Measurements from ENCODE around the gene RPL18.
A peak's percentile ranks its signal among the peaks of the same experiment; 100 is the strongest.

RPL18 gene

DNA sequence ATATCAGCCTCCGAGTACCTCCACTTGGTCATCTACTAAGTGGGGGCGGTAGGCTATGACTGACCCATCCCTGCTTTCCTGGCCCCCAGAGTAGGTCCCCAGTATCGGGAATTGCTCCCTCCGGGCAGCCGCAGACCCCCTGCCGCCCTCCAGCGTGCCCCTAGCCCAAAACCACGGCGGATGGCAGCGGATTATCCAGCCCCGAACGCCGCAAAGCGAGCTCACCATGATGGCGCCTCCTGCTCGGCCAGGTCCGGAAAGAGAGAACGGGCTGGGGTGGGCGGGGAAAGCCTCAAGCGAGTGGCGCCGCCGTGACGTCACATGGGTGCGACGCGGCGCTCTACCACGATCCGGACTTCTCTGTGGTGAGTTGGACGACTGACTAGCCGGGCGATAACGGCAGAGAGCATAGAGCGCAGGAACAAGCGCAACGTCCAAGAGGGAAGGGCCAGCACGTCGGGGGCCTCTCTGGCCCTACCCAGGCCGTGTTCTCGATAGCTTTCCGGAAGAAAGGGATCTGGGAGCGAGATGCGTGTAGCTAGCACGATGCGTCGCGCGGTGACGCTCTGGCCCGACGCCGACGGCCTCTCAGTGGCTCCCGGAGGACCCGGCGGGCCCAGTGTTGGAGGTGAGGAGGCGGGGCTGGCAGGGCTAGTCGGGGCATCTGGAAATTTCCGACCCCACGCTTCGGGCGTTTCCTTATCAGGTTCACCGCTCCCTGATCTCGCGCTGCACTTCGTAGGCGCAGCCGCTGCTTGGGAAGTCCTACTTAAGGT lies at the start of gene RPL18, which contains the start of gene SPHK2:
Gene RPL18, minus strand, starts transcription at position 263 of the 776 bp plus-strand sequence. Its CDS starts 35 bp downstream, at position 228.
Gene SPHK2, plus strand, starts transcription at position 591 of the 776 bp plus-strand sequence. CDS start 1,009 bp downstream, outside the sequence.
- Histone ChIP-seq H3K27ac (ENCODE audit: low read depth in 2 of 2, low read length in 2 of 2) (peak within 1 kb of the TSS; percentile 95 to 97), H3K36me3 (ENCODE audit: control insufficient read depth in 2 of 2, insufficient read depth in 2 of 2, low read length in 2 of 2) (peaks cover 25 to 26% of the 10 kb centered on the region in 2 donors), H3K9me3 (ENCODE audit: control insufficient read depth in 2 of 2, low read length in 2 of 2) (no peaks in the 10 kb centered on the region), H3K9ac (ENCODE audit: low read depth in 1 of 2, low read length in 2 of 2) (peak within 1 kb of the TSS; percentile 93 to 99), H3K27me3 (ENCODE audit: control insufficient read depth in 2 of 2, insufficient read depth in 2 of 2, low read length in 2 of 2) (no peaks in the 10 kb centered on the region), H3K4me3 (ENCODE audit: low read length in 2 of 2) (peak within 1 kb of the TSS; percentile 90 to 98), H3K4me1 (ENCODE audit: control insufficient read depth in 2 of 2, insufficient read depth in 2 of 2, low read length in 2 of 2) (peaks cover 45 to 50% of the 10 kb centered on the region in 2 donors)

DNA sequence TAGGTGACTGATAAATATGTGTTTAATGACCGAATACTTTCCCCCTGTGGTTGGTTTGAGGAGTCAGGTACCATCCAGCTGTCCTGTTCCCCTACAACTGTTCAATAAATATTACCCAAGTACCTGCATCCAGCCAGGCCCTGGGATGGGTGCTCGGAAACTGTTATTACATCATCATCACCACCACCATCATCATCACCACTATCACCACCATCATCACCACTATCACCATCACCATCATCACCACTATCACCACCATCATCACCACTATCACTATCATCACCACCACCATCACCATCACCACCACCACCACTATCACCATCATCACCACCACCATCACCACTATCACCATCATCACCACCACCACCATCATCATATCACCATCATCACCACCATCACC lies 49.8 kb upstream of the RPL18 start:
- H3K4me3 ChIP-seq (ENCODE audit: low read length in 2 of 2): no peak overlapping the region
- no peaks in the 10 kb centered on the region for H3K9me3 ChIP-seq (ENCODE audit: control insufficient read depth in 2 of 2, low read length in 2 of 2)
- no peaks in the 10 kb centered on the region for H3K36me3 ChIP-seq (ENCODE audit: control insufficient read depth in 2 of 2, insufficient read depth in 2 of 2, low read length in 2 of 2)

DNA sequence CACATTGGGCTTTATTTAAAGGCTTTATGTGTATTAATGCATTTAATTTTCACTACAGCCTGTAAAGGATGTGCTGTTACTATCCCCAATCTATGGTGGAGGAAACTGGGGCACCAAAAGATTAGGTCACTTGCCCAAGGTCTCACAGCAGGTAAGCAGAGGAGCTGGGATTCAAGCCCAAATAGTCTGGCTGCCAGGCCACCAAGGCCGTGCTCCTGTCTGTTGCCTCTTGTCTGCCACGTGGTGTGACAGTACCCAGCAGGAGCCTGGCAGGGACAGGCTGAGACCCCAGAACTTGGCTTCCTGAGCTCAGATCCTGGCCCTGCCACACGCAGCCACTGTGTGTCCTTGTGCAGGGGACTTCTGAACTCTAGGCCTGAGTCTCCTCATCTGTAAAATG lies 49.4 kb upstream of the RPL18 start:
- Histone ChIP-seq H3K27me3 (ENCODE audit: control insufficient read depth in 2 of 2, insufficient read depth in 2 of 2, low read length in 2 of 2) (no peaks in the 10 kb centered on the region), H3K36me3 (ENCODE audit: control insufficient read depth in 2 of 2, insufficient read depth in 2 of 2, low read length in 2 of 2) (no peaks in the 10 kb centered on the region), H3K9ac (ENCODE audit: low read depth in 1 of 2, low read length in 2 of 2) (no peak overlapping the region), H3K4me1 (ENCODE audit: control insufficient read depth in 2 of 2, insufficient read depth in 2 of 2, low read length in 2 of 2) (no peaks in the 10 kb centered on the region), H3K27ac (ENCODE audit: low read depth in 2 of 2, low read length in 2 of 2) (no peak overlapping the region), H3K9me3 (ENCODE audit: control insufficient read depth in 2 of 2, low read length in 2 of 2) (no peaks in the 10 kb centered on the region), H3K4me3 (ENCODE audit: low read length in 2 of 2) (no peak overlapping the region)

More for the DNA sequence above, 49.8 kb upstream of the RPL18 start:
- no peak overlapping the region for H3K27ac ChIP-seq (ENCODE audit: low read depth in 2 of 2, low read length in 2 of 2)
- H3K9ac ChIP-seq (ENCODE audit: low read depth in 1 of 2, low read length in 2 of 2): no peak overlapping the region
- no peaks in the 10 kb centered on the region for H3K4me1 ChIP-seq (ENCODE audit: control insufficient read depth in 2 of 2, insufficient read depth in 2 of 2, low read length in 2 of 2)
- no peaks in the 10 kb centered on the region for H3K27me3 ChIP-seq (ENCODE audit: control insufficient read depth in 2 of 2, insufficient read depth in 2 of 2, low read length in 2 of 2)

GRCh38 chr19:48665786-48666185 lies 46.8 kb upstream of the RPL18 start:
- Histone ChIP-seq H3K9ac (ENCODE audit: low read depth in 1 of 2, low read length in 2 of 2) (no peak overlapping the region), H3K4me3 (ENCODE audit: low read length in 2 of 2) (no peak overlapping the region), H3K27me3 (ENCODE audit: control insufficient read depth in 2 of 2, insufficient read depth in 2 of 2, low read length in 2 of 2) (no peaks in the 10 kb centered on the region), H3K27ac (ENCODE audit: low read depth in 2 of 2, low read length in 2 of 2) (no peak overlapping the region), H3K4me1 (ENCODE audit: control insufficient read depth in 2 of 2, insufficient read depth in 2 of 2, low read length in 2 of 2) (peaks cover 0 to 2% of the 10 kb centered on the region in 2 donors), H3K36me3 (ENCODE audit: control insufficient read depth in 2 of 2, insufficient read depth in 2 of 2, low read length in 2 of 2) (no peaks in the 10 kb centered on the region), H3K9me3 (ENCODE audit: control insufficient read depth in 2 of 2, low read length in 2 of 2) (no peaks in the 10 kb centered on the region)

- Histone ChIP-seq H3K4me1 (ENCODE audit: control insufficient read depth in 2 of 2, insufficient read depth in 2 of 2, low read length in 2 of 2) (peaks cover 0 to 4% of the 10 kb centered on the region in 2 donors), H3K9me3 (ENCODE audit: control insufficient read depth in 2 of 2, low read length in 2 of 2) (no peaks in the 10 kb centered on the region), H3K4me3 (ENCODE audit: low read length in 2 of 2) (no peak overlapping the region), H3K36me3 (ENCODE audit: control insufficient read depth in 2 of 2, insufficient read depth in 2 of 2, low read length in 2 of 2) (no peaks in the 10 kb centered on the region), H3K9ac (ENCODE audit: low read depth in 1 of 2, low read length in 2 of 2) (no peak overlapping the region), H3K27ac (ENCODE audit: low read depth in 2 of 2, low read length in 2 of 2) (no peak overlapping the region), H3K27me3 (ENCODE audit: control insufficient read depth in 2 of 2, insufficient read depth in 2 of 2, low read length in 2 of 2) (no peaks in the 10 kb centered on the region)
Observed at GRCh38 chr19:48664476-48664875, 45.5 kb upstream of the RPL18 start.

DNA sequence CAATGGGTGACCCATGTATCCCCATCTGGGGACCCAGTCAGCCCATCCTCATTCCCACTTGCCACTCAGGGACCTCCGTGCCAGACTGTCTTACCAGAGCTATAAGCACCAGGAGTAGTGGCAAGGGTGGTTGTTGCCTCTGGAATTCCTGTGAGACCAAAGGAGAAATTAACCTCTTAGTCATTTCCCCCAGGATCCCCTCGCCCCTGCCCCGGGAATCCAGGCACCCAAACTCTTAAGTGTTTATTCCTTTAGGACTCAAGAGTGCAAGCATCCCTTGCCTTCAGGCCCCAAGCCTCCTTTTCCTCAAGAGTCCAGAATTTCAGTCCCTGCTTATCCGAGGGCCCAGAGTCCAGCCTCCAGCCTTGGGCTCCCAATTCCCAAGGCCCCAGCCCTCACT lies 44.7 kb upstream of the RPL18 start:
- H3K27ac ChIP-seq (ENCODE audit: low read depth in 2 of 2, low read length in 2 of 2): no peak overlapping the region
- no peaks in the 10 kb centered on the region for H3K36me3 ChIP-seq (ENCODE audit: control insufficient read depth in 2 of 2, insufficient read depth in 2 of 2, low read length in 2 of 2)
- no peaks in the 10 kb centered on the region for H3K27me3 ChIP-seq (ENCODE audit: control insufficient read depth in 2 of 2, insufficient read depth in 2 of 2, low read length in 2 of 2)
- peaks cover 0 to 4% of the 10 kb centered on the region in 2 donors for H3K4me1 ChIP-seq (ENCODE audit: control insufficient read depth in 2 of 2, insufficient read depth in 2 of 2, low read length in 2 of 2)
- no peaks in the 10 kb centered on the region for H3K9me3 ChIP-seq (ENCODE audit: control insufficient read depth in 2 of 2, low read length in 2 of 2)
- no peak overlapping the region for H3K9ac ChIP-seq (ENCODE audit: low read depth in 1 of 2, low read length in 2 of 2)
- no peak overlapping the region for H3K4me3 ChIP-seq (ENCODE audit: low read length in 2 of 2)

GRCh38 chr19:48661711-48662090 lies 42.7 kb upstream of the RPL18 start:
- no peaks in the 10 kb centered on the region for H3K27me3 ChIP-seq (ENCODE audit: control insufficient read depth in 2 of 2, insufficient read depth in 2 of 2, low read length in 2 of 2)
- no peaks in the 10 kb centered on the region for H3K36me3 ChIP-seq (ENCODE audit: control insufficient read depth in 2 of 2, insufficient read depth in 2 of 2, low read length in 2 of 2)
- no peak overlapping the region for H3K9ac ChIP-seq (ENCODE audit: low read depth in 1 of 2, low read length in 2 of 2)
- H3K27ac ChIP-seq (ENCODE audit: low read depth in 2 of 2, low read length in 2 of 2): no peak overlapping the region
- H3K9me3 ChIP-seq (ENCODE audit: control insufficient read depth in 2 of 2, low read length in 2 of 2): no peaks in the 10 kb centered on the region
- H3K4me1 ChIP-seq (ENCODE audit: control insufficient read depth in 2 of 2, insufficient read depth in 2 of 2, low read length in 2 of 2): peaks cover 0 to 4% of the 10 kb centered on the region in 2 donors
- no peak overlapping the region for H3K4me3 ChIP-seq (ENCODE audit: low read length in 2 of 2)

DNA sequence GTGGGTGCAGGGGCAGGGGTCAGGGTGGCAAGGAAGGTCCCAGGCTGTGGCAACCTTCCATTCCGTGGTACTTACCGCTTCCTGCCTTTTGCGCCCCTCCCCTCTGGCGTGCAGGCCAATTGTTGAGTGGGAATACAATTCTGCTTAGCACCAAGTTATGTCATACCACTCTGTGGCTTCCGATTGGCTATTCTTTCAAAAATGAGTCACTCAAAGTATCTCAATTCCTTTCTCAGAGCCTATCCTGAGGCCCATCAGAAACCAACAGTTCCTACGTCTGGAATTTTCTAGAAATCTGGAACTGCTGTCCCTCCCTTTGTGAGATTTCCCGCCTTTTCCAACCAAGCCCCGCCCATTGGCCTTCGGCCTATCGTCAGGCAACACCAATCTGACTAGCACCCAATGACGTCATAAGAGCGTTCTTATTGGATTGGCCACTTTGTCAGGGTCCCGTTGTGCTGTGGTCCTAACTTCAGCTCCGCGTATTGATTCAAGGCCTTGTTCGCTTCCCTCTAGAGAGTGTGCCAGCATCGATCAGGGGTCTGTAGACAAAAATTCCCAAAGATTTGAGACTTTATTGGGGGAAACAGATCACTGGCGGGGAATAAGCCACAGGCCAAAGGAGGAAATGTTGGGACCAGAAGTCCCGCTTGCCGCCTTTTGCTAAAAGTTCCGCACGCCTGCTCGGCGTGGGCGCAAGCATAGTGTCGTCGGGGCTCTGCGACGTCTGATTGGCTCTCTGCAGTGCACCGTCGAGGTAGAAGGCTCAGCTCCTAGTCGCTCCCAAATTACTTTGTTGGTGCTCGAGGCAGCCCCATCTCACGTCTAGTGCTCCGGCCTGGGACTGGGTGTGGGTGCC lies 42.1 kb upstream of the RPL18 start:
- Histone ChIP-seq H3K4me3 (ENCODE audit: low read length in 2 of 2) (peak overlapping the region in 1 of 2 donors; percentile 50), H3K9ac (ENCODE audit: low read depth in 1 of 2, low read length in 2 of 2) (no peak overlapping the region), H3K36me3 (ENCODE audit: control insufficient read depth in 2 of 2, insufficient read depth in 2 of 2, low read length in 2 of 2) (no peaks in the 10 kb centered on the region), H3K27ac (ENCODE audit: low read depth in 2 of 2, low read length in 2 of 2) (peak overlapping the region; percentile 49 to 59), H3K9me3 (ENCODE audit: control insufficient read depth in 2 of 2, low read length in 2 of 2) (no peaks in the 10 kb centered on the region), H3K4me1 (ENCODE audit: control insufficient read depth in 2 of 2, insufficient read depth in 2 of 2, low read length in 2 of 2) (peaks cover 0 to 4% of the 10 kb centered on the region in 2 donors), H3K27me3 (ENCODE audit: control insufficient read depth in 2 of 2, insufficient read depth in 2 of 2, low read length in 2 of 2) (no peaks in the 10 kb centered on the region)

DNA sequence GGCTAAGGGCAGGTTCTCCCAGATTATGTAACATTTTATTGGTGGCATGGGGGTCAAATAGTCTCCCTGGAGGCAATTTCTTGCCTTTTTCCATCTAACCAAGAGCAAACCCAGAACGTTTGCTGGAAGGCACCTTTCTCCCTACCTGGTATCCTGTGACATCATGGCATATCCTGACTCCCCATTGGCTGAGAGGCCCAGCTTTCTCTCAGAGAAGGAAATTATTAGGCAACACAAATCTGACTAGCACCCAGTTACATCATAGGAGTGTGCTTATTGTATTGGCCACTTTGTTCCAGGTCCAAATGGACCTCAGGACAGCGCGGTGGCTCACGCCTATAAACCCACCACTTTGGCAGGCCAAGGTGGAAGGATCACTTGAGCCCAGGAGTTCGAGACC lies 40.8 kb upstream of the RPL18 start:
- H3K27me3 ChIP-seq (ENCODE audit: control insufficient read depth in 2 of 2, insufficient read depth in 2 of 2, low read length in 2 of 2): no peaks in the 10 kb centered on the region

DNA sequence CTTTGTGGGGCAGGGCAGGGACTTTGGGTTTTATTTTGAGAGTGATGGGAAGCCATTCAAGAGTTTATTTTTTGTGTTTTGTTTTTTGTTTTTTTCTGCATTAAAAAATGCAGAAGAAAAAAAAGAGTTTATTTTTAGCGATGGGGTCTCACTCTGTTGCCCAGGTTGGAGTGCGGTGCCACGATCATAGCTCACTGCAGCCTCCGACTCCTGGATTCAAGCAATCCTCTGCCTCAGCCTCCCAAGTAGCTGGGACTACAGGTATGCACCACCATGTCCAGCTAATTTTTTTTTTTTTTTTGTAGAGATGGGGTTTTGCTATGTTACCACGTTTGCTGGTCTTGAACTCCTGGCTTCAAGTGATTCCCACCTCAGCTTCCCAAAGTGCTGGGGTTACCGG lies 39.5 kb upstream of the RPL18 start:
- H3K4me1 ChIP-seq (ENCODE audit: control insufficient read depth in 2 of 2, insufficient read depth in 2 of 2, low read length in 2 of 2): peaks cover 0 to 4% of the 10 kb centered on the region in 2 donors
- no peaks in the 10 kb centered on the region for H3K36me3 ChIP-seq (ENCODE audit: control insufficient read depth in 2 of 2, insufficient read depth in 2 of 2, low read length in 2 of 2)
- H3K27me3 ChIP-seq (ENCODE audit: control insufficient read depth in 2 of 2, insufficient read depth in 2 of 2, low read length in 2 of 2): no peaks in the 10 kb centered on the region
- H3K9ac ChIP-seq (ENCODE audit: low read depth in 1 of 2, low read length in 2 of 2): no peak overlapping the region
- peak overlapping the region in 1 of 2 donors; percentile 42 for H3K27ac ChIP-seq (ENCODE audit: low read depth in 2 of 2, low read length in 2 of 2)
- no peak overlapping the region for H3K4me3 ChIP-seq (ENCODE audit: low read length in 2 of 2)
- H3K9me3 ChIP-seq (ENCODE audit: control insufficient read depth in 2 of 2, low read length in 2 of 2): no peaks in the 10 kb centered on the region

More for the DNA sequence above, 40.8 kb upstream of the RPL18 start:
- no peak overlapping the region for H3K9ac ChIP-seq (ENCODE audit: low read depth in 1 of 2, low read length in 2 of 2)
- no peak overlapping the region for H3K27ac ChIP-seq (ENCODE audit: low read depth in 2 of 2, low read length in 2 of 2)
- peaks cover 0 to 4% of the 10 kb centered on the region in 2 donors for H3K4me1 ChIP-seq (ENCODE audit: control insufficient read depth in 2 of 2, insufficient read depth in 2 of 2, low read length in 2 of 2)
- H3K36me3 ChIP-seq (ENCODE audit: control insufficient read depth in 2 of 2, insufficient read depth in 2 of 2, low read length in 2 of 2): no peaks in the 10 kb centered on the region
- no peaks in the 10 kb centered on the region for H3K9me3 ChIP-seq (ENCODE audit: control insufficient read depth in 2 of 2, low read length in 2 of 2)
- H3K4me3 ChIP-seq (ENCODE audit: low read length in 2 of 2): no peak overlapping the region

Data from mucosa of rectum (tissue), 2 donors.